ENCODE data around the gene SHOC2.

SHOC2 gene

GRCh38 chr10:110893559-110894179, 25.7 kb upstream of the SHOC2 start:
- peak; percentile 69 for DNase-seq (ENCODE audit: low read depth)
- H3K4me3 ChIP-seq (ENCODE audit: low read depth, low read length): no peak overlapping the region
- TF ChIP-seq MYC (IDR thresholded peaks at IDR 0.05; ENCODE audit: low read depth, low read length) (0 out of 2 replicates have a peak, but pooled peaks have one; percentile 21), CTCF (IDR thresholded peaks at IDR 0.05; ENCODE audit: low read depth, low read length) (peak; percentile 42), POLR2A (IDR thresholded peaks at IDR 0.05; ENCODE audit: extremely low read depth, insufficient read length) (no peak), MAX (IDR thresholded peaks at IDR 0.05; ENCODE audit: low read depth, low read length) (no peak)

- DNase-seq (ENCODE audit: low read depth): peak; percentile 19
- no peak overlapping the region for H3K4me3 ChIP-seq (ENCODE audit: low read depth, low read length)
- TF ChIP-seq POLR2A (IDR thresholded peaks at IDR 0.05; ENCODE audit: extremely low read depth, insufficient read length): no peak
- no peak for TF ChIP-seq CTCF (IDR thresholded peaks at IDR 0.05; ENCODE audit: low read depth, low read length)
- TF ChIP-seq MAX (IDR thresholded peaks at IDR 0.05; ENCODE audit: low read depth, low read length): no peak
- TF ChIP-seq MYC (IDR thresholded peaks at IDR 0.05; ENCODE audit: low read depth, low read length): no peak
Observed at GRCh38 chr10:110897184-110897583, 22.2 kb upstream of the SHOC2 start.

GRCh38 chr10:110898391-110898790, 21.0 kb upstream of the SHOC2 start:
- no peak overlapping the region for H3K4me3 ChIP-seq (ENCODE audit: low read depth, low read length)
- no peak for DNase-seq (ENCODE audit: low read depth)
- TF ChIP-seq CTCF (IDR thresholded peaks at IDR 0.05; ENCODE audit: low read depth, low read length) (no peak), MYC (IDR thresholded peaks at IDR 0.05; ENCODE audit: low read depth, low read length) (no peak), POLR2A (IDR thresholded peaks at IDR 0.05; ENCODE audit: extremely low read depth, insufficient read length) (no peak), MAX (IDR thresholded peaks at IDR 0.05; ENCODE audit: low read depth, low read length) (no peak)

GRCh38 chr10:110900983-110901382, 18.4 kb upstream of the SHOC2 start:
- DNase-seq (ENCODE audit: low read depth): no peak
- TF ChIP-seq MYC (IDR thresholded peaks at IDR 0.05; ENCODE audit: low read depth, low read length): no peak
- TF ChIP-seq MAX (IDR thresholded peaks at IDR 0.05; ENCODE audit: low read depth, low read length): no peak
- TF ChIP-seq CTCF (IDR thresholded peaks at IDR 0.05; ENCODE audit: low read depth, low read length): no peak
- TF ChIP-seq POLR2A (IDR thresholded peaks at IDR 0.05; ENCODE audit: extremely low read depth, insufficient read length): no peak
- no peak overlapping the region for H3K4me3 ChIP-seq (ENCODE audit: low read depth, low read length)

- DNase-seq (ENCODE audit: low read depth): peak; percentile 38
- H3K4me3 ChIP-seq (ENCODE audit: low read depth, low read length): no peak overlapping the region
- no peak for TF ChIP-seq POLR2A (IDR thresholded peaks at IDR 0.05; ENCODE audit: extremely low read depth, insufficient read length)
- no peak for TF ChIP-seq MYC (IDR thresholded peaks at IDR 0.05; ENCODE audit: low read depth, low read length)
- no peak for TF ChIP-seq MAX (IDR thresholded peaks at IDR 0.05; ENCODE audit: low read depth, low read length)
- no peak for TF ChIP-seq CTCF (IDR thresholded peaks at IDR 0.05; ENCODE audit: low read depth, low read length)
Observed at GRCh38 chr10:110901954-110902819, 17.2 kb upstream of the SHOC2 start.
